ENCODE measurements around the gene NKIRAS2.
A peak's percentile ranks its signal among the peaks of the same experiment; 100 is the strongest.

The NKIRAS2 gene

DNA sequence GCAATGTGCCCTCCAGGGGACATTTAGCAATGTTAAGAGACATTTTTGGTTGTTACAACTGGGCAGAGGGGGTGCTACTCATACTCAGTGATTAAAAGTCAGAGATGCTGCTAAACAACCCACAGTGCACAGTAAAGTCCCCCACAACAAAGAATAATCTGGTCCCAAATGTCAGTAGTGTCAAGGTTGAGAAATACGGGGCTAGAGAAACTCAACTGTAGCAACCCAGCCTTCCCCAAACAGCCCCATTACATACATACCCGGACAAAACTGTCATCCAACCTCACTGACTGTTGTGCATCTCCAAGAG is 23.1 kb upstream of the NKIRAS2 start:
- no peak overlapping the region for H3K27ac ChIP-seq (ENCODE audit: poor library complexity, severe bottlenecking)
- no peak for ATAC-seq (ENCODE audit: low read depth)
- peaks cover 97% of the 10 kb centered on the region for H3K36me3 ChIP-seq (ENCODE audit: low read depth)
- H3K4me3 ChIP-seq (ENCODE audit: severe bottlenecking), result no peak overlapping the region
- no peaks in the 10 kb centered on the region for H3K27me3 ChIP-seq (ENCODE audit: insufficient read depth, poor library complexity, severe bottlenecking)
- H3K4me1 ChIP-seq (ENCODE audit: insufficient read depth, poor library complexity, severe bottlenecking), result no peaks in the 10 kb centered on the region
- TF ChIP-seq, protein P1, sequence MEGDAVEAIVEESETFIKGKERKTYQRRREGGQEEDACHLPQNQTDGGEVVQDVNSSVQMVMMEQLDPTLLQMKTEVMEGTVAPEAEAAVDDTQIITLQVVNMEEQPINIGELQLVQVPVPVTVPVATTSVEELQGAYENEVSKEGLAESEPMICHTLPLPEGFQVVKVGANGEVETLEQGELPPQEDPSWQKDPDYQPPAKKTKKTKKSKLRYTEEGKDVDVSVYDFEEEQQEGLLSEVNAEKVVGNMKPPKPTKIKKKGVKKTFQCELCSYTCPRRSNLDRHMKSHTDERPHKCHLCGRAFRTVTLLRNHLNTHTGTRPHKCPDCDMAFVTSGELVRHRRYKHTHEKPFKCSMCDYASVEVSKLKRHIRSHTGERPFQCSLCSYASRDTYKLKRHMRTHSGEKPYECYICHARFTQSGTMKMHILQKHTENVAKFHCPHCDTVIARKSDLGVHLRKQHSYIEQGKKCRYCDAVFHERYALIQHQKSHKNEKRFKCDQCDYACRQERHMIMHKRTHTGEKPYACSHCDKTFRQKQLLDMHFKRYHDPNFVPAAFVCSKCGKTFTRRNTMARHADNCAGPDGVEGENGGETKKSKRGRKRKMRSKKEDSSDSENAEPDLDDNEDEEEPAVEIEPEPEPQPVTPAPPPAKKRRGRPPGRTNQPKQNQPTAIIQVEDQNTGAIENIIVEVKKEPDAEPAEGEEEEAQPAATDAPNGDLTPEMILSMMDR (IDR thresholded peaks at IDR 0.05; ENCODE audit: poor library complexity, severe bottlenecking), result no peak
- DNase-seq (ENCODE audit: low spot score), result no peak
- no peaks in the 10 kb centered on the region for H3K9me3 ChIP-seq (ENCODE audit: severe bottlenecking)

DNA sequence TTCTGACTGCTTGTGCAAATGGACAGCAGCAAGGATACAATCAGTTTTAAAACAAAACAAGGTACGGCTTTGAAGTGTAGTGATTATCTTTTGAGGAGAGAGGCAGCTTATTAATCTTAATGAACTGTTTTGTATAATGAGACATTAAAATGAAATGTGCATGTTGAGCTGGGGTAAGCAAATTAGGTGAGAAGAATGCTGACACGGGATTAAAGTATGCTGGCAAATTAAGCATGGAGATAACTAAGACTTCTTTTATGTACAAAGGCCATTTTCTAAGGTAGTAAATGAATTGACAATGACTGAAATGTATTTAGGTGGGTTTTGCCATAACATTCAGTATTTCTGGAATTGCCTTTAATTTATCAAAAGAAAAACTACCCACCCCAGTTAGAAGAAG is 21.4 kb upstream of the NKIRAS2 start:
- no peak overlapping the region for H3K27ac ChIP-seq (ENCODE audit: poor library complexity, severe bottlenecking)
- H3K36me3 ChIP-seq (ENCODE audit: low read depth), result peaks cover 97% of the 10 kb centered on the region
- ATAC-seq (ENCODE audit: low read depth) (no peak), DNase-seq (ENCODE audit: low spot score) (no peak)
- no peaks in the 10 kb centered on the region for H3K27me3 ChIP-seq (ENCODE audit: insufficient read depth, poor library complexity, severe bottlenecking)
- H3K4me1 ChIP-seq (ENCODE audit: insufficient read depth, poor library complexity, severe bottlenecking), result peaks cover 4% of the 10 kb centered on the region
- no peak overlapping the region for H3K4me3 ChIP-seq (ENCODE audit: severe bottlenecking)
- TF ChIP-seq, protein P1 (IDR thresholded peaks at IDR 0.05; ENCODE audit: poor library complexity, severe bottlenecking), result no peak
- no peaks in the 10 kb centered on the region for H3K9me3 ChIP-seq (ENCODE audit: severe bottlenecking)

DNA sequence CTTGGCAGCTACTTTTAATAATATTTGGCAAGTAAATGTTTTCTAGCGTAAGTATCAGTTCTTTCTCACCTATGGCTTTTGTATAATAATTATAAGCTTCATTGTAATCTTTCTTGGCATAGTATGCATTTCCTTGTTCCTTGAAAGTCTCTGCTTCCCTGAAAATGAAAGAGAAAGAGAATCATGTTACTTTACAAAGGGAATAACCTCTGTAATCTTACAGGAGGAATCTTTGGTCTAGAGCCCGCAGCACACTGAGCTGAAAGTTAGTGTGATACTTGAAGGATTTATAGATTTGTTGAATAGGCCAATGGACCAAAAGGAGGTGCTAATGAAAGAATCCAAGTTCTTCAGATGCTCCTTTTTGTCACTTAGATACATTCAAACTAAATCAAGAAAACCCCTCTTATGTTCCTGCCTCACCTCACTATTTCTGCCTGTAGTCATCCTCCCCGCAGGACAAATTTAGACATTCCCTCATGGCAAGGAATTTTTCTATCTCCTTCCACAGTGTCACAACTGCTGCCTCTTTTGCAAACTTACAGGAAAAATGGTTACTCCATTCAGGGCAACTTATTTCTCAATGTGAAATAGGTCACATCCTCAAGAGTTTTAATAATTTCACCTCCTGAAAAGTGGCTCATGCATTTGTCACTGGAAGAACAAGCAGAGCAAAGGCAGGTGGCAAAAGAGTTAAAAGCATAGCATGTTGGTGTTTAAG is 19.3 kb upstream of the NKIRAS2 start:
- peaks cover 78% of the 10 kb centered on the region for H3K36me3 ChIP-seq (ENCODE audit: low read depth)

DNA sequence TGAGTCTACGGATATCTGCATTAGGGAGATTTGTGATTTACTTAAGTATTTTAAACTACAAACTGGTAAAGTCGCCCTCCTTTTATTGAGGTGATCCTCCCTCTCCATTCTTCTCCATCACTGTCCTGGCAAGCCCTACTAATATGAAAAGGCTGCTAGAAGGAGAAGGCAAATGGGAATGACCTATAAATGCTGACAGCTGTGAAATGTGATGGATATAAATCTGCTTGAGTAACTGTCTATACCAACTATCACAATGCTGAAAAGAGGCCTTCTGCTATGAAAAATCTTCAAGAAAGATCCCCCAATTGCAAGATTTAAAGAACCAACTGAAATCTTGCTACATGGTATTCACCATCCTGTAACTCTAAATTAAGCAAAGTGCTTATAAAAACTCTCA is 18.2 kb upstream of the NKIRAS2 start:
- Histone ChIP-seq H3K36me3 (ENCODE audit: low read depth) (peaks cover 66% of the 10 kb centered on the region), H3K4me3 (ENCODE audit: severe bottlenecking) (no peak overlapping the region), H3K27ac (ENCODE audit: poor library complexity, severe bottlenecking) (no peak overlapping the region), H3K9me3 (ENCODE audit: severe bottlenecking) (no peaks in the 10 kb centered on the region), H3K27me3 (ENCODE audit: insufficient read depth, poor library complexity, severe bottlenecking) (no peaks in the 10 kb centered on the region), H3K4me1 (ENCODE audit: insufficient read depth, poor library complexity, severe bottlenecking) (peaks cover 5% of the 10 kb centered on the region)
- DNase-seq (ENCODE audit: low spot score), result no peak
- TF ChIP-seq, protein P1 (IDR thresholded peaks at IDR 0.05; ENCODE audit: poor library complexity, severe bottlenecking), result no peak
- no peak for ATAC-seq (ENCODE audit: low read depth)

More for the DNA sequence above, 19.3 kb upstream of the NKIRAS2 start:
- Histone ChIP-seq H3K4me3 (ENCODE audit: severe bottlenecking) (no peak overlapping the region), H3K9me3 (ENCODE audit: severe bottlenecking) (no peaks in the 10 kb centered on the region), H3K4me1 (ENCODE audit: insufficient read depth, poor library complexity, severe bottlenecking) (peaks cover 5% of the 10 kb centered on the region), H3K27ac (ENCODE audit: poor library complexity, severe bottlenecking) (no peak overlapping the region), H3K27me3 (ENCODE audit: insufficient read depth, poor library complexity, severe bottlenecking) (no peaks in the 10 kb centered on the region)
- ATAC-seq (ENCODE audit: low read depth) (no peak), DNase-seq (ENCODE audit: low spot score) (no peak)
- TF ChIP-seq, protein P1 (IDR thresholded peaks at IDR 0.05; ENCODE audit: poor library complexity, severe bottlenecking), result no peak

DNA sequence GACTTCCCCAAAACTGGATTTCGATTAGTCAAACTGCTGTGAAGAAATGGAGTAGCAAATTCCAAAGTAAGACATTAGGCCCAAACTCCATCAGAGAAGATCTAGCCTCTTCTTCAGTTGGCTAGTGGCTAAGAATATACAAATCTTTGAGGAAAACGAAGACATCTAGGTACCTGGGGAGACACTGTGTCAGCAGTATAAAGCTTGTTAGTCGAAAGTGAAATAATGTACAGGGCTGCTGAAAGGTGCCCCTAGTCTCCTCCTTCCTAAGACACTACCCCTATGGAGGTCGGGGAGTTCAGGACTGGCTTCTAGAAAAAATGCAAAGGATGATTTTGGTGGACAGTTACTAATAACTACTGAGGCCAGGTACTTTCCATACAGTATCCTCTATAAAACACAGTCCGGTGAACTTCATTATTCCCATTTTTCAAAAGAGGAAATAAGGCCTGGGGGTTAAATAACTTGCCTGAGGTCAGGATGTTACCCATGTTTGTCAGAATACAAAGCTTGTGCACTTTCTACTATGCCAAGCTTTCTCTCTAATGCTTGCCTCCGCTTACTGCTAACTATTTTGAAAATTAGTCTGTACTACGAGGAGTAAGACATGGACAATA is 17.6 kb upstream of the NKIRAS2 start:
- TF ChIP-seq, protein P1 (IDR thresholded peaks at IDR 0.05; ENCODE audit: poor library complexity, severe bottlenecking), result no peak
- DNase-seq (ENCODE audit: low spot score), result no peak
- no peak for ATAC-seq (ENCODE audit: low read depth)

More for the DNA sequence above, 17.6 kb upstream of the NKIRAS2 start:
- Histone ChIP-seq H3K27me3 (ENCODE audit: insufficient read depth, poor library complexity, severe bottlenecking) (no peaks in the 10 kb centered on the region), H3K4me3 (ENCODE audit: severe bottlenecking) (no peak overlapping the region), H3K9me3 (ENCODE audit: severe bottlenecking) (no peaks in the 10 kb centered on the region), H3K27ac (ENCODE audit: poor library complexity, severe bottlenecking) (peak overlapping the region; percentile 22), H3K4me1 (ENCODE audit: insufficient read depth, poor library complexity, severe bottlenecking) (peaks cover 5% of the 10 kb centered on the region), H3K36me3 (ENCODE audit: low read depth) (peaks cover 61% of the 10 kb centered on the region)
